HEK293 (cell line): ENCODE data around the gene DOCK4.

Experiments used
- CTCF ChIA-PET: fragments of 350-600 bp; formaldehyde crosslinking; extraction: SDS; loops from one replicate; lab custom pipeline; 2021; ENCODE audit warnings: antibody characterized with exemption; lab: Yijun Ruan, JAX
- POLR2A ChIA-PET: fragments of 300-600 bp; formaldehyde crosslinking; extraction: SDS; loops from one replicate; lab custom pipeline; 2020; ENCODE audit warnings: antibody characterized with exemption, inconsistent platforms; lab: Yijun Ruan, JAX
- H3K27ac ChIP-seq: fragments of 200-500 bp; sonication (Bioruptor generic); 2 replicates; pipeline ENCODE4 v1.5.1; 2014; ENCODE audit warnings: low read depth, low read length, control low read depth, inconsistent platforms; ENCODE audit errors: extremely low read depth
- H3K36me3 ChIP-seq, 2 experiments: fragments of 200-500 bp in 1 of 2; sonication (Bioruptor generic) in 1 of 2; 1 replicate in 1 of 2; 2 replicates in 1 of 2; pipeline ENCODE4 v1.5.1; 2014 to 2017; ENCODE audit warnings: inconsistent platforms in 2 of 2, low read length in 2 of 2; ENCODE audit not compliant: control insufficient read depth in 2 of 2, insufficient read depth in 1 of 2
- H3K4me1 ChIP-seq: fragments of 200-500 bp; sonication (Bioruptor generic); 2 replicates; pipeline ENCODE4 v1.5.1; 2014; ENCODE audit warnings: mild to moderate bottlenecking, low read length, inconsistent platforms; ENCODE audit not compliant: control insufficient read depth, insufficient read depth
- H3K4me3 ChIP-seq: 2 replicates; pipeline ENCODE4 v1.5.1; 2011; ENCODE audit warnings: low read depth, mild to moderate bottlenecking, control low read depth, low read length, moderate library complexity
- H3K9me3 ChIP-seq: fragments of 200-500 bp; sonication (Bioruptor generic); 2 replicates; pipeline ENCODE4 v1.5.1; 2014; ENCODE audit warnings: low read depth, low read length, inconsistent platforms; ENCODE audit not compliant: control insufficient read depth, insufficient read depth
- FEZF1 ChIP-seq: fragments of 450-650 bp; formaldehyde crosslinking; IDR thresholded peaks from 2 replicates; pipeline ENCODE4 v1.5.1; 2016; ENCODE audit warnings: missing biosample characterization, missing genetic modification characterization
- GFI1B ChIP-seq: fragments of 450-650 bp; formaldehyde crosslinking; IDR thresholded peaks from 2 replicates; pipeline ENCODE4 v1.5.1; 2016; ENCODE audit warnings: missing biosample characterization, missing genetic modification characterization
- HOXD13 ChIP-seq: sonication (generic); formaldehyde crosslinking; IDR thresholded peaks from 2 replicates; pipeline ENCODE4 v1.8.0; 2022; ENCODE audit warnings: missing genetic modification reagents, borderline replicate concordance
- IKZF3 ChIP-seq: fragments of 450-650 bp; IDR thresholded peaks from 2 replicates; pipeline ENCODE4 v1.5.0; 2018; ENCODE audit warnings: missing biosample characterization, mild to moderate bottlenecking, missing genetic modification characterization, moderate library complexity
- MYNN ChIP-seq: fragments of 450-650 bp; formaldehyde crosslinking; IDR thresholded peaks from 2 replicates; pipeline ENCODE4 v1.5.1; 2016; ENCODE audit warnings: missing biosample characterization, missing genetic modification characterization, borderline replicate concordance
- PRDM10 ChIP-seq: fragments of 450-650 bp; formaldehyde crosslinking; IDR thresholded peaks from 2 replicates; pipeline ENCODE4 v1.5.1; 2016; ENCODE audit warnings: missing biosample characterization, missing genetic modification characterization
- SCRT1 ChIP-seq: fragments of 450-650 bp; formaldehyde crosslinking; IDR thresholded peaks from 2 replicates; pipeline ENCODE4 v1.5.1; 2016; ENCODE audit warnings: missing biosample characterization, missing genetic modification characterization, borderline replicate concordance
- WT1 ChIP-seq: fragments of 450-650 bp; formaldehyde crosslinking; IDR thresholded peaks from 2 replicates; pipeline ENCODE4 v1.5.1; 2016; ENCODE audit warnings: missing biosample characterization, missing genetic modification characterization
- ZBTB44 ChIP-seq: fragments of 450-650 bp; IDR thresholded peaks from 2 replicates; pipeline ENCODE4 v1.5.1; 2018; ENCODE audit warnings: missing biosample characterization, mild to moderate bottlenecking, missing genetic modification characterization
- ZFP37 ChIP-seq: fragments of 450-650 bp; formaldehyde crosslinking; IDR thresholded peaks from 2 replicates; pipeline ENCODE4 v1.5.1; 2016; ENCODE audit warnings: missing biosample characterization, missing genetic modification characterization
- ZFP41 ChIP-seq: fragments of 450-650 bp; formaldehyde crosslinking; IDR thresholded peaks from 2 replicates; pipeline ENCODE4 v1.5.1; 2016; ENCODE audit warnings: missing biosample characterization, missing genetic modification characterization, borderline replicate concordance
- ZNF10 ChIP-seq: fragments of 450-650 bp; formaldehyde crosslinking; IDR thresholded peaks from 2 replicates; pipeline ENCODE4 v1.5.1; 2017; ENCODE audit warnings: missing biosample characterization, missing genetic modification characterization
- ZNF132 ChIP-seq: fragments of 450-650 bp; formaldehyde crosslinking; IDR thresholded peaks from 2 replicates; pipeline ENCODE4 v1.5.1; 2017; ENCODE audit warnings: missing biosample characterization, missing genetic modification characterization, borderline replicate concordance
- ZNF175 ChIP-seq: fragments of 450-650 bp; formaldehyde crosslinking; IDR thresholded peaks from 2 replicates; pipeline ENCODE4 v1.5.1; 2016; ENCODE audit warnings: missing biosample characterization, missing genetic modification characterization
- ZNF211 ChIP-seq: fragments of 450-650 bp; formaldehyde crosslinking; IDR thresholded peaks from 2 replicates; pipeline ENCODE4 v1.5.1; 2016; ENCODE audit warnings: low read depth, missing biosample characterization, missing genetic modification characterization
- ZNF280C ChIP-seq: fragments of 450-650 bp; formaldehyde crosslinking; IDR thresholded peaks from 2 replicates; pipeline ENCODE4 v1.5.1; 2016; ENCODE audit warnings: missing biosample characterization, missing genetic modification characterization
- ZNF366 ChIP-seq: fragments of 450-650 bp; formaldehyde crosslinking; conservative IDR thresholded peaks from 2 replicates; pipeline ENCODE4 v1.5.1; 2016; ENCODE audit warnings: missing biosample characterization, missing genetic modification characterization
- ZNF514 ChIP-seq: fragments of 450-650 bp; formaldehyde crosslinking; IDR thresholded peaks from 2 replicates; pipeline ENCODE4 v1.5.1; 2016; ENCODE audit warnings: missing biosample characterization, missing genetic modification characterization
- ZNF585B ChIP-seq: fragments of 450-650 bp; formaldehyde crosslinking; IDR thresholded peaks from 2 replicates; pipeline ENCODE4 v1.5.1; 2016; ENCODE audit warnings: missing biosample characterization, missing genetic modification characterization
- ZNF621 ChIP-seq: fragments of 450-650 bp; formaldehyde crosslinking; IDR thresholded peaks from 2 replicates; pipeline ENCODE4 v1.5.1; 2017; ENCODE audit warnings: missing biosample characterization, missing genetic modification characterization
- ZNF629 ChIP-seq: fragments of 450-650 bp; formaldehyde crosslinking; IDR thresholded peaks from 2 replicates; pipeline ENCODE4 v1.5.1; 2017; ENCODE audit warnings: missing biosample characterization, missing genetic modification characterization
- ZNF658 ChIP-seq: fragments of 450-650 bp; formaldehyde crosslinking; IDR thresholded peaks from 2 replicates; pipeline ENCODE4; 2016; ENCODE audit warnings: missing biosample characterization, missing genetic modification characterization
- ZNF830 ChIP-seq: fragments of 450-650 bp; IDR thresholded peaks from 2 replicates; pipeline ENCODE4 v1.5.0; 2018; ENCODE audit warnings: missing biosample characterization, missing genetic modification characterization, low read depth, mild to moderate bottlenecking, moderate library complexity

DOCK4 gene

GRCh38 chr7:111998326-111998725, 207.9 kb downstream of the DOCK4 start:
- Histone ChIP-seq H3K9me3 (no peaks in the 10 kb centered on the region), H3K4me3 (no peak overlapping the region), H3K27ac (no peak overlapping the region), H3K4me1 (no peaks in the 10 kb centered on the region), H3K36me3 (no peaks in the 10 kb centered on the region; a peak in 1 of 3 replicates)
- TF ChIP-seq ZNF621 (tag by site-specific recombination) (no peak), ZBTB44 (tag by site-specific recombination) (no peak), IKZF3 (tag by site-specific recombination) (no peak)
- POLR2A ChIA-PET, result no interaction called here
- CTCF ChIA-PET, result interaction anchor here (0.7 kb wide), 1 partner anchor 636 kb away, joined by 3 read pairs; no protein-coding TSS in a partner anchor

GRCh38 chr7:111997546-111997945, 208.7 kb downstream of the DOCK4 start:
- ChIA-PET CTCF (interaction anchor here (0.6 kb wide), 1 partner anchor 1190 kb away, joined by 3 read pairs; no protein-coding TSS in a partner anchor), POLR2A (no interaction called here)
- no peak overlapping the region for H3K27ac ChIP-seq
- no peaks in the 10 kb centered on the region for H3K9me3 ChIP-seq
- H3K36me3 ChIP-seq, result no peaks in the 10 kb centered on the region; a peak in 1 of 3 replicates
- no peak overlapping the region for H3K4me3 ChIP-seq
- no peak for TF ChIP-seq ZNF366 (tag by site-specific recombination)
- no peak for TF ChIP-seq HOXD13 (CRISPR knock-in tag)
- TF ChIP-seq ZNF175 (tag by site-specific recombination), result no peak
- TF ChIP-seq ZNF629 (tag by site-specific recombination), result no peak
- no peak for TF ChIP-seq ZNF211 (tag by site-specific recombination)
- no peaks in the 10 kb centered on the region for H3K4me1 ChIP-seq

GRCh38 chr7:111992601-111993000, 213.6 kb downstream of the DOCK4 start:
- TF ChIP-seq ZNF132, result no peak
- no peak for TF ChIP-seq ZNF514 (tag by site-specific recombination)
- TF ChIP-seq ZNF830 (tag by site-specific recombination), result no peak
- no peak for TF ChIP-seq SCRT1 (tag by site-specific recombination)
- TF ChIP-seq GFI1B (tag by site-specific recombination), result no peak
- no peak for TF ChIP-seq MYNN
- no peak for TF ChIP-seq ZNF585B (tag by site-specific recombination)
- no peak for TF ChIP-seq ZFP41 (tag by site-specific recombination)
- no peak for TF ChIP-seq ZFP37 (tag by site-specific recombination)
- H3K4me1 ChIP-seq, result no peaks in the 10 kb centered on the region
- ChIA-PET CTCF (interaction anchor here (0.6 kb wide), 2 partner anchors 56 to 234 kb away, joined by 3 read pairs; no protein-coding TSS in a partner anchor), POLR2A (no interaction called here)
- peaks cover 0 to 3% of the 10 kb centered on the region in 2 experiments; a peak in 2 of 3 replicates for H3K36me3 ChIP-seq
- H3K27ac ChIP-seq, result no peak overlapping the region
- H3K4me3 ChIP-seq, result no peak overlapping the region
- H3K9me3 ChIP-seq, result no peaks in the 10 kb centered on the region

GRCh38 chr7:111990643-111991042, 215.6 kb downstream of the DOCK4 start:
- H3K4me1 ChIP-seq, result no peaks in the 10 kb centered on the region
- peaks cover 0 to 3% of the 10 kb centered on the region in 2 experiments; a peak in 2 of 3 replicates for H3K36me3 ChIP-seq
- ChIA-PET CTCF (interaction anchor here (0.7 kb wide), 1 partner anchor 34 kb away, joined by 3 read pairs; no protein-coding TSS in a partner anchor), POLR2A (no interaction called here)
- no peaks in the 10 kb centered on the region for H3K9me3 ChIP-seq
- no peak overlapping the region for H3K27ac ChIP-seq
- H3K4me3 ChIP-seq, result no peak overlapping the region
- peak; percentile 77 for TF ChIP-seq WT1 (tag by site-specific recombination)
- TF ChIP-seq ZNF10 (tag by site-specific recombination), result no peak
- no peak for TF ChIP-seq ZNF658 (tag by site-specific recombination)
- TF ChIP-seq ZNF280C (tag by site-specific recombination), result no peak
- peak; percentile 35; the same call in 1 of the 2 replicates for TF ChIP-seq FEZF1 (tag by site-specific recombination)
- TF ChIP-seq PRDM10 (tag by site-specific recombination), result no peak
